Thymus (tissue), 11 donors: ENCODE measurements around the gene HSPA9. TPM values are rescaled to one million over a fixed set of nuclear protein-coding genes. Genes with fewer than 3 reads are reported as not detected.
A peak's percentile ranks its signal among the peaks of the same experiment; 100 is the strongest.
"Not testable (repeated sequence)": the region's sequence is repeated elsewhere in the genome, so short reads cannot be mapped to it uniquely, and the experiment has no call there.

Source experiments
- DNase-seq, 9 donors: peaks; one replicate each; pipeline ENCODE4 v3.0.0-alpha.2; 2013; ENCODE audit warnings: low spot score in 9 of 9, low read depth in 6 of 9, missing footprints in 1 of 9
- H3K27ac ChIP-seq, 2 donors: one replicate each; pipeline ENCODE4 v1.5.1; 2013; ENCODE audit warnings: control low read depth in 1 of 2, low read depth in 1 of 2, low read length in 1 of 2, mild to moderate bottlenecking in 1 of 2, moderate library complexity in 1 of 2
- H3K27me3 ChIP-seq, 2 donors: one replicate each; pipeline ENCODE4 v1.5.1; 2013; ENCODE audit warnings: low read length in 1 of 2; ENCODE audit not compliant: control insufficient read depth in 2 of 2, insufficient read depth in 1 of 2
- H3K36me3 ChIP-seq, 2 donors: one replicate each; pipeline ENCODE4 v1.5.1; 2013; ENCODE audit warnings: low read length in 1 of 2, mild to moderate bottlenecking in 1 of 2, moderate library complexity in 1 of 2; ENCODE audit not compliant: control insufficient read depth in 2 of 2, insufficient read depth in 2 of 2
- H3K4me1 ChIP-seq, 2 donors: one replicate each; pipeline ENCODE4 v1.5.1; 2013; ENCODE audit warnings: low read length in 2 of 2; ENCODE audit not compliant: control insufficient read depth in 2 of 2, insufficient read depth in 2 of 2
- H3K4me3 ChIP-seq, 2 donors: one replicate each; pipeline ENCODE4 v1.5.1; 2013; ENCODE audit warnings: low read length in 2 of 2, control low read depth in 1 of 2, mild to moderate bottlenecking in 1 of 2
- H3K9me3 ChIP-seq, 2 donors: one replicate each; pipeline ENCODE4 v1.5.1; 2013; ENCODE audit warnings: low read length in 1 of 2, mild to moderate bottlenecking in 1 of 2; ENCODE audit not compliant: control insufficient read depth in 2 of 2, insufficient read depth in 1 of 2
- WGBS: extraction: QIAGEN DNeasy Blood & Tissue Kit; methylation state at CpG from one replicate; pipeline ENCODE4 v1.1.7; 2013; 5-methylcytosine and 5-hydroxymethylcytosine counted together
- polyA plus RNA-seq: library from polyadenylated mRNA; stranded (reverse); fragments of 200-250 nt; gene quantifications from one replicate; pipeline ENCODE4 v1.2.3, GENCODE V29; 2013
- total RNA-seq: library from RNA; stranded (reverse); fragments of 120-200 nt; gene quantifications from one replicate; pipeline ENCODE4 v1.2.4, GENCODE V29; 2013
- donor health status: healthy.

The HSPA9 gene
- total and polyA plus RNA-seq, 2 donors: 94.0 to 169 TPM

DNA sequence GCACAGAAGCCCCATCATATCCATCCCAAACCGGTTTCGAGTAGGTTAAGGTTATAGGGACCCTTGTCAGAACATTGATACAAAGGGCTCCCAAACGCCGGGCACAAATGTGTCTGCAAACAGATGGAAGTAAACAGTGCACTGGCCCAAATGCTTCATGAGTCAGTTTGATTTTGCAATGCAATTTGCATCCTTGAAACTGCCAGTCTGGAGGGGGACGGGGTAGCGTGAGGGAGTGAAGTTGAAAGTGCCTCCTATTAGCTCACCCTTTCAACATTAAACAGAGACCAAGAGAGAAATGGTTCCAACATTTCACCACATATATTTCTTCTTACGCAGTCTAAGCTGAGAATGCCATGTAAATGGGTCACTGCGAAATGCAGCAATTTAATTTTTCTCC is 67.7 kb downstream of the HSPA9 start:
- not testable (repeated sequence) for H3K4me3 ChIP-seq, H3K27ac ChIP-seq, DNase-seq, H3K9me3 ChIP-seq, H3K4me1 ChIP-seq, H3K27me3 ChIP-seq
- WGBS: 97% methylated on average over 8 of the region's 8 CpGs
- peaks cover 37 to 54% of the 10 kb centered on the region in 2 donors for H3K36me3 ChIP-seq

GRCh38 chr5:138506370-138507306 is 68.6 kb downstream of the HSPA9 start:
- no peaks in the 10 kb centered on the region for H3K9me3 ChIP-seq
- no peak overlapping the region for H3K4me3 ChIP-seq
- no peak overlapping the region for H3K27ac ChIP-seq
- H3K36me3 ChIP-seq: peaks cover 34 to 47% of the 10 kb centered on the region in 2 donors
- WGBS: 97% methylated on average over 10 of the region's 10 CpGs
- peaks cover 0 to 6% of the 10 kb centered on the region in 2 donors for H3K4me1 ChIP-seq
- DNase-seq: no peak
- no peaks in the 10 kb centered on the region for H3K27me3 ChIP-seq

DNA sequence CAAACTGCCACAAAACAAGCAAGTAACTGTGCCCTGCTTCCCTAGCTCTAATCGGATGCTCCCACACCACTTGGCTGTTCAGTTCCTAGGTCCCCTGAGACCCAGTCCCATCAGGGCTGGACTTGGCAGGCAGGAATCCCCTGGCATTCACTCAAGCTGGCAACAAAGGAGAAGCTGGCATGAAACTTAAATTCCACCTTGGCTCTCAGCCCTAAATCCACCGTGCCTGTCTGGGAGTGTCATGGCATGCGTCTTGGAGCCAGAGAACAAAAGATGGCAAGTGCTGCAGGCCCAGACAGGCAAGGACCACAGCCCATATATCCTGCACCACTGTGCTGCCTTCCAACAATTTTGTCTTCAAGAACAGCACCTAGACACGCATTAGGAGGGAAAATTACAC is 70.4 kb downstream of the HSPA9 start:
- Histone ChIP-seq H3K27me3 (no peaks in the 10 kb centered on the region), H3K4me3 (no peak overlapping the region), H3K27ac (peak overlapping the region; percentile 42 to 46), H3K4me1 (peaks cover 0 to 6% of the 10 kb centered on the region in 2 donors), H3K36me3 (peaks cover 23 to 29% of the 10 kb centered on the region in 2 donors), H3K9me3 (no peaks in the 10 kb centered on the region)
- WGBS: 93% methylated on average over 4 of the region's 4 CpGs
- DNase-seq: peak in 1 of 9 donors; percentile 20

Other genes with a start within 250 kb of the HSPA9 start
- 12.9 TPM for gene CDC25C, start 243.6 kb downstream of the HSPA9 start, total RNA-seq
- gene CDC25C, start 243.6 kb downstream of the HSPA9 start, polyA plus RNA-seq: 1.9 TPM
- gene FAM53C, start 237.1 kb downstream of the HSPA9 start, total RNA-seq: 16.7 TPM
- gene FAM53C, start 237.1 kb downstream of the HSPA9 start, polyA plus RNA-seq: 16.7 TPM
- 43.2 TPM for gene KDM3B, start 222.7 kb downstream of the HSPA9 start, total RNA-seq
- 40.0 TPM for gene KDM3B, start 222.7 kb downstream of the HSPA9 start, polyA plus RNA-seq
- 1.6 TPM for gene REEP2, start 136.3 kb downstream of the HSPA9 start, total RNA-seq
- gene REEP2, start 136.3 kb downstream of the HSPA9 start, polyA plus RNA-seq: 4.8 TPM
- 7.1 TPM for gene EGR1, start 109.9 kb downstream of the HSPA9 start, total RNA-seq
- gene EGR1, start 109.9 kb downstream of the HSPA9 start, polyA plus RNA-seq: 56.3 TPM
- 56.8 TPM for gene ETF1, start 32.2 kb downstream of the HSPA9 start, total RNA-seq
- gene ETF1, start 32.2 kb downstream of the HSPA9 start, polyA plus RNA-seq: 54.8 TPM
- gene CTNNA1, start 178.0 kb upstream of the HSPA9 start, total RNA-seq: 53.4 TPM
- 67.1 TPM for gene CTNNA1, start 178.0 kb upstream of the HSPA9 start, polyA plus RNA-seq